ENCODE measurements around the gene KCNH2.
"Not testable (repeated sequence)": the region's sequence is repeated elsewhere in the genome, so short reads cannot be mapped to it uniquely, and the experiment has no call there.

The KCNH2 gene

GRCh38 chr7:150934045-150934766, 43.9 kb downstream of the KCNH2 start:
- no peak for DNase-seq (ENCODE audit: low read depth)

- no peak for DNase-seq (ENCODE audit: low read depth)
Observed at GRCh38 chr7:150931199-150931869, 46.8 kb downstream of the KCNH2 start.

- DNase-seq (ENCODE audit: low read depth): no peak
Observed at GRCh38 chr7:150928541-150928940, 49.6 kb downstream of the KCNH2 start.

- no peak for DNase-seq (ENCODE audit: low read depth)
Observed at GRCh38 chr7:150927956-150928344, 50.2 kb downstream of the KCNH2 start.

- DNase-seq (ENCODE audit: low read depth): no peak
Observed at GRCh38 chr7:150927157-150927955, 50.8 kb downstream of the KCNH2 start.

- DNase-seq (ENCODE audit: low read depth): no peak
Observed at GRCh38 chr7:150926066-150926465, 52.1 kb downstream of the KCNH2 start.

GRCh38 chr7:150924369-150924781, 53.7 kb downstream of the KCNH2 start:
- no peak for DNase-seq (ENCODE audit: low read depth)

GRCh38 chr7:150923802-150924201, 54.3 kb downstream of the KCNH2 start:
- DNase-seq (ENCODE audit: low read depth): no peak

- DNase-seq (ENCODE audit: low read depth): no peak
Observed at GRCh38 chr7:150923196-150923595, 54.9 kb downstream of the KCNH2 start.

GRCh38 chr7:150919160-150919559, 59.0 kb downstream of the KCNH2 start:
- no peak for DNase-seq (ENCODE audit: low read depth)

GRCh38 chr7:150918378-150918777, 59.7 kb downstream of the KCNH2 start:
- no peak for DNase-seq (ENCODE audit: low read depth)

GRCh38 chr7:150917969-150918368, 60.2 kb downstream of the KCNH2 start:
- no peak for DNase-seq (ENCODE audit: low read depth)

GRCh38 chr7:150916670-150917069, 61.5 kb downstream of the KCNH2 start:
- no peak for DNase-seq (ENCODE audit: low read depth)

- no peak for DNase-seq (ENCODE audit: low read depth)
Observed at GRCh38 chr7:150914966-150915365, 63.2 kb downstream of the KCNH2 start.

- DNase-seq (ENCODE audit: low read depth): no peak
Observed at GRCh38 chr7:150914196-150914595, 63.9 kb downstream of the KCNH2 start.

GRCh38 chr7:150912427-150912826, 65.7 kb downstream of the KCNH2 start:
- DNase-seq (ENCODE audit: low read depth): no peak

GRCh38 chr7:150911590-150912267, 66.4 kb downstream of the KCNH2 start:
- DNase-seq (ENCODE audit: low read depth): no peak

GRCh38 chr7:150910996-150911422, 67.1 kb downstream of the KCNH2 start:
- no peak for DNase-seq (ENCODE audit: low read depth)

GRCh38 chr7:150910305-150910995, 67.7 kb downstream of the KCNH2 start:
- DNase-seq (ENCODE audit: low read depth): not testable (repeated sequence)

GRCh38 chr7:150909200-150909995, 68.7 kb downstream of the KCNH2 start:
- no peak for DNase-seq (ENCODE audit: low read depth)

GRCh38 chr7:150908173-150908572, 69.9 kb downstream of the KCNH2 start:
- no peak for DNase-seq (ENCODE audit: low read depth)

Data from HS-27A (cell line).